GM18867 (cell line): Measurements from ENCODE around the gene TRPM5.

ENCODE experiments used
- ATAC-seq: cut with Tn5 transposase; IDR thresholded peaks from one replicate; pipeline ENCODE4 v1.9.1; 2021; ENCODE audit warnings: mild to moderate bottlenecking, moderate library complexity; ENCODE audit not compliant: unreplicated experiment

The TRPM5 gene

DNA sequence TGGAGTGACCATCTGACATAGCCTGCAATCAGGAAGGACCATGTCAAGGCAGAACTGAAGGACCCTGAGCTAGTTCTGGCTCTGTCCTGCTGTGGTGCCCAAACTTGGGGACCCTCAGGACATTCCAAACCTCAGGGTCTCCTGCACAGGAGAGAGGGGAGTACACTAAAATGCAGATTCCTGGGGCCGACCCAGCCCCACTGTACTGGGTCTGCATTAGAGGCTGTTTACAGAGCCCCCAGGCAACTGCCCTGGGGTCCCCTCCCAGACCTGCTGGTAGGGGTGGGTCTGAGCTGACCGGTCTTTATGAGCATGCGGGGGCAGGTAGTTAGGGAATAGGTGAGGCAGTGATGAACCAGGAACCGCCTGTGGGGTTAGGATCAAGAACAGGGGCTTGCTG lies 6.8 kb downstream of the TRPM5 start:
- ATAC-seq: no peak

DNA sequence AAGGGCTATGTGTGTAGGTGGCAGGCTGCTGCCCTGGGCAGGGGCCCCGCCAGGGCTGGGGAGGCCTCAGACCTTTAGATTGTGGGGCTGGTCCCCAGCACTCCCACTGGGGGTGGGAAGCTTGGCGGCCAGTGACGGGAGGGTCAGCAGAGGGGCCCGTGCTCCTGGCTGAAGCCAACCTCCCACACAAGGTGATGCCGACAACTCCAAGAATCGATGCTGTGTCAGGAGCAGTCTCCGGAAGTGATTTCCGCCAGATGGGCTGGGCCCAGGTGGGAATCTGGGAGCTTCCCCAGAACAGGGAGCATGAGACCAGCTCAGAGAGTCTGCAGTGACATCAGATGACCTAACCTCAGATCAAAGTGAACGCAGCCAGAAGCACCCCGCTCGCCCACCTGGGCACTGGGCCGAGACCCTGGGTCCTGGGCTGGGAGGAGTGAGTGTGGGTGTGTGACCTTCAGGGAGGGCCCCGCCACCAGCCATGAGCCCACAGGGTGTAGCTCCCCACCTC lies 7.7 kb downstream of the TRPM5 start:
- no peak for ATAC-seq

DNA sequence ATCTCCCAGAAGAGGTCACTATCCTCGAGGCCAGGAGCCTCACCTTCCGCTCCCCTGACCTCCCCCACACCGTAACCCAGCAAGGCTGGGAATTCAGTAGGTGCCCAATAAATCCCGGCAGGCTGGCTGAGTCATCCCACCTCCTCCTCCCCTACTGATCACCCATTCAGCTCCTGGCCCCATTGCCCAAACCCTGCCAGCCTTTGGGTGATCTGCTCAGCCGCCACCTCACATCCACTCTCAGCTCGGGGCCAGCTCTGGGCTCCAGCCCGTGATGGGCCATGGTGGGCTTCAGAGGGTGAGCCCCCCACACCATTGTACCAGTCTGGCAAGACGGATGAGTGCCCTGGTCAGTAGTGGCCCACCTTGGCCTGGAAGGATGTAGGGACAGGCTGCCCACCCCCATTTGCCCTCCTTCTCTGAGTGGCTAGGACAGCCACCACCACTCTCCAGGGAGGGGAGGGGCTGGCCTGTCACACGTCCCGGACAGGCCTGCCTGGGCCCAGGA lies 8.2 kb downstream of the TRPM5 start:
- no peak for ATAC-seq

DNA sequence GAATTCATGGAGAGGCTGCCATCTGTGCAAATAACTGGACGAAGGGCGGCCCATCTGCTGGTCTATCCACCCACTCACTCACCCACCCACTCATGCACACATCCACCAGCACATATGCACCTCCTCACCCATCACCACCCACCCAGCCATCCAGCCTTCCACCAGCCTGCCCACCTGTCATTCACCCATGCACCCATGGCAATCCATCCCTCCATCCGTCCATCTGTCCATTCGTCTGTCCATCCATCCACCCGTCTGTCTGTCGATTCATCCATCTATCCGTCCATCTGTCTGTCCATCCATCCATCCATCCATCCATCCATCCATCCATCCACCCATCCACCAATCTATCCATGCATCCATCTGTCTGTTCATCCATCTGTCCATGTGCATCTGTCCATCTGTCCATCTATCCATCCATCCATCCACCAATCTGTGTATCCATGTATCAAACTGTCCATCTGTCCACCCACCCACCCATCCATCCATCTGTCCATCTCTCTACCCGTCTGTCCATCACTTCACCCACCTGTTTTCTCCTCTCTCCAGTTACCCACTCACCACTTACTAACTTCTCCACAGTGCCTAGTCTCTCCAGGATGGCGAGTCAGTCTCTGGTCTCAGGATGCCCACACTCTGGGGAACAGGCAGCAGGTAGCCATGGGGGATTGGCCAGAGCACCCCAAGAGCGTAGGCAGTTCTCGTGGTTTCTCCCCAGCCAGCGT lies 8.9 kb downstream of the TRPM5 start:
- ATAC-seq: no peak

DNA sequence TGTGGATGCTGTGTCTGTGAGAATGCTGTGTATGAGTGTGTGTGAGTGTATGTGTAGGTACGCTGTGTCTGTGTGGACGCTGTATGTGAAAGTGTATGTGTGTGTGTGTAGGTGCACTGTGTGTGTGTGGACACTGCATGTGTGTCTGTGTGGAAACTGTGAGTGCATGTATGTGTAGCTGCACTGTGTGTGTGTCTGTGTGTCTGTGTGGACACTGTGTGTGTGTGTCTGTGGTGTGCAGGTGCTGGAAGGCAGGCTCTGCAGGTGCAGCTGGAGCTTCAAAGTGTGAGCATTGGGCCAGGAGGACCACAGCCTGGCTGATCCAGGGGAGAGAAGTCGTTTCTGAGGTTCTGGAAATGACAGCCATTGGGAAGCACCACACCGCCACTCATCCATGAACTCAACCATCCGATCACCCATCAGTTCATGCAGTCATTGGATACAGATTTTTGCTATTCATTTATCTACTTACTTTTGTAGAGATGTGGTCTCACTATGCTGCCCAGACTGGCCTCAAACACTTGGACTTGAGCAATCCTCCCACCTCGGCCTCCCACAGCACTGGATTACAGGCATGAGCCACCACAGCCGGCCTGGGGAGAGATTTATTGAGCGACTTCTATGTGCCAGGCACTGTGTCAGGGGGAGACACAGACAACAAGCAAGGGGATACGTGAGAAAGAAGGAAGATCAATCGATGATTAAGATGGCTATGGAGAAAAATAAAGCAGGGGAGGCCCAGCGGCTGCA lies 9.6 kb downstream of the TRPM5 start:
- ATAC-seq: no peak

DNA sequence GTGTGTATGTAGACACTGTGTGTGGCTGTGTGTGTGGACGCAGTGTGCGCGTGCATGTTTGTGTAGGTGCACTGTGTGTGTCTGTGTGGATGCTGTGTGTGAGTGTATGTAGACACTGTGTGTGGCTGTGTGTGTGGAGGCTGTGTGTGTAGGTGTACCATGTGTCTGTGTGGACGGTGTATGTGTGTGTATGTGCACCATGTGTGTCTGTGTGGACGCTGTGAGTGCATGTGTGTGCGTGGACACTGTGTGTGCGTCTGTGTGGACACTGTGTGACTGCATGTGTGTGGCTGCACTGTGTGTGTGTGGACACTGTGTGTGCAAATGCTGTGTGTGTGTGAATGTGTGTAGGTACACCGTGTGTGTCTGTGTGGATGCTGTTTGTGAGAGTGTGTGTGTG lies 10.3 kb downstream of the TRPM5 start:
- ATAC-seq: no peak

DNA sequence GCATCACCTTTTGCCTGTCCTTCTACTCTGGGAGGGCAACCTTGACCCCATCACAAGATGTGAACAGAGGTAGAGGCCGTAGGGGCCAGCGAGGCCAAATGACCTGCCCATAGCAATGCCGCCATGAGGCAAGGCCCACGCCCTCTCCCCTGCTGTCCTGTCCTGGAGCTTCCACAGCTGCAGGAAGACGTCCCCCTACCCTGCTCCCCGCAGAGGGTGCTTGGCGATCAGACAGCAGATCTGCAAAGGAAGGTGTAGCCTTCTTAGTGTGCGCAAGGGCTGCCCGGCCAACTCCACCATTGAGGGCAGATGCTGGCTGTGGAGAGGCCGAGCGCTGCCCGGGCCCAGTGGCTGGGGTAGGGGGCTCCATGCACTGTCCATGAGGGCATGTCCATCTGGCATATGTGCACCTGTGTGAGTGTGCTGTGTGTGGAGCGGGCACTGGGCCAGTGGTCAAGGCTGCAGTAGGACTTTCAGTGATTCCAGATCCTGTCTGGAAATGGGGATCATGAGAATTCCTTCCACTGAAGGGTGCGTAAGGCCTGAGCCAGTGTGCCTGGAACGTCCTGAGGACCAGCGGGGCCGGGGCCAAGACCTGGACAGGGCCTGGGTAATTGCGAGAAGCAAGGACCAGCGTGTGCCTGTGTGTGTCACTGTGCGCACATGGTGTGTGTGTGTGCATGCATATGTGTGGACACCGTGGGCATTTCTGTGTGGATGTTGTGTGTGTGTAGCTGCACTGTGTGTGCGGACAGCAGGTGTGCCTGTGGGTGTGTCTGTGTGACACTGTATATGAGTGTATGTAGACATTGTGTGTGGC lies 11.0 kb downstream of the TRPM5 start:
- ATAC-seq: no peak

DNA sequence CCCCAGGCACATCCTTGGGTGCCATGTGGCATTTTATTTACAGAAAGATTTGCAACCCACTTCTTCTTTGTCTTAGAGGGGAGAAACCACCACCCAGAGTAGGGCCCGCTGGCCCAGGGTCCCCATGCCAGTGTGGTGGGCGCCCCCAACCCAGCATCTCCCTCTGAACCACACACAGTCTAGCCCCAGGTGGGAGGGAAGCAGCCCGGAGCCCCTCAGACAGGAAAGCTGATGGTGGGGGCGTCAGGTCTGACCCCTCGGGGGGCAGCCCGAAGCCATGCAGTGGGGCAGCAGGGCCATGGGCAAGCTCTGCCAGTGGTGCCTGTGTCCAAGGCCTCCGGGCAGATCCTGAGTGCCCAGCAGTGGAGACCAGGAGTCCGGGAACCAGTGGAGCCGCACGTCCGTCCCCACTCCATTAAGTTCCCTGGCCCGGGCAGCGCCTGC lies 11.7 kb downstream of the TRPM5 start:
- ATAC-seq: no peak

DNA sequence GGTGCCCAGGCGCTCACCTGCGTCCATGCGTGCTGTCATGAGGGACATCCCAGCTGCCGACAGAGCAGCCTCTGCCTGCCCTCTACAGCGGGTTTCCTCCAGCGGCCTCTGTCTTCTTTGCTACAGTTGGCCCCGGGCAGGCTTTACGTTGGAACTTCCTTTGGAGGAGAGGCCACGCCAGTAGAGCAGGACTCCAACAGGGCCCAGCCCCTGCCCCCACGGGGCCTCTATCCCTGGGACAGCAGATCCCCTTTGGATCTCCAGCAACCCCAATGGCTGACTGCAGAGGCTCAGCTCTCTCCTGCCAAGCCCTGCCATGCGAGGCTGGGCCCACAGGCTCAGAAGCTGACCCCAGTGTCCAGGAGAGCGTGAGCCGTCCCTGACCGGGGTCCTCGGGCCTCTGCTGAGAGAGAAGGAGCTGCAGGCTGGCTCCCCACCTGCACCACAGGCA lies 12.1 kb downstream of the TRPM5 start:
- ATAC-seq: no peak

DNA sequence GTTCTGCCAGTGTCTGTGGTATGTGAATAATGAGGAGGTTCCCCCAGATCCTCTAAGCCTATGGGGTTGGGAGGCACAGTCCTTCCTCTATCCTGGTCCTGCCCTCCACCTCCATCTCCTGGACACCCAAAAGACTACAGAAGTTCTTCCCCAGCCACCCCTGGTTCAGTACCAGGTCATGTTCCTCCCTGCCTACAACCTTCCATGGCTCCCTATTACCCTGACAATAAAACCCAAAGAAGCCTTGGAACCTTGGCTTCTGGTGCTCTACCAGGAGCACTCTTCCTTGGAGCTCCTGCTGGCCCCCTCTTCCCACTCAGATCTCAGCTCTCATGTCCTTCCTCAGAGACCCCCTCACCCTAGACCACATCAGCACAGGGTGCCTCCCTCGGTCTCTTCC lies 12.9 kb downstream of the TRPM5 start:
- no peak for ATAC-seq

DNA sequence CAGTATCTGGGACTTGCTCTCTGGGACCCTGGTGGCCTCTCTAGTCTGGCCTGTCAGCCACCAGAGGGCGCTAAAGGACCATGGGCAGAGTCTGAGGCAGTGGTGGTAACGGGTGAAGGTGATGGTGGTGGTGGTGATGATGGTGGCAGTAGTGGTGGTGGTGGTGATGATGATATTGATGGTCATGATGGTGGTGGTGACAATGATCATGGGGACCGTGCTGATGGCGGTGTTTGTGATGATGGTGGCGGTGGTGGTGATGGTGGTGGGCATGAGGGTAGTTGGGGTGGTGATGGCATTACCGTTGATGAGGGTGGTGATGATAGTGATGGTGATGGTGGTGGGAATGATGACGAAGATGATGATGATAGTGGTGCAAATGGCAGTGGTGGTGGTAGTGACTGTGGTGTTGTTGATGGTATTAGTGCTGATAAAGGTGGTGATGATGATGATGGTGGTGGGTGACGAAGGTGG lies 16.0 kb downstream of the TRPM5 start:
- no peak for ATAC-seq

DNA sequence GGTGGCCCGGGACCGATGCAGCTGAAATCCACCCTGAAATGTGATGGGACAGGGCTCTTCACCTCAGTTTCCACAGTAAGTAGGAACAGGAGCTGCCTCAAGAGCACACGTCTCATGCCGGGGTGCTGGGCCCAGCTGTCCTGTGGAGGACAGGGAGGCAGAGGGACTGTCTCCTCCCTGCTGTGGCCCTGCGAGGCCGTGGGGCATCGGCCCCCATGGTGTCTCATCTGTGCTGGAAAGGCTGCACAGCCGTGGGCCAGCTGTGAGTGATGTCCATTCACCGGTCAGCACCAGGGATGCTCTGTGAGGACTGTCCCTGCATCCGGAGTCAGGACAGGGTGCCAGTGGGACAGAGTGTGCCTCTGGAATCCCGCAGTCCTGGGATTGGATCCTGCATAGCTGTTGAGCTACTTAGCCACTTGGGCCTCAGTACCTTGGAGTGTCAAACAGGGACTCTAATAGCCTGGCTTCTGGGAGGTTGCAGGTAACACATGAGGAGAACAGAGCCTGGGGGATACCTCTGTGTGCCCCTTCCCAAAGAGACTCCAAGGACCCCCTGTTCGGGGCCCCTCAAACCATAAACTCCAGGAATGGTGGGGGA lies 16.5 kb downstream of the TRPM5 start:
- no peak for ATAC-seq

DNA sequence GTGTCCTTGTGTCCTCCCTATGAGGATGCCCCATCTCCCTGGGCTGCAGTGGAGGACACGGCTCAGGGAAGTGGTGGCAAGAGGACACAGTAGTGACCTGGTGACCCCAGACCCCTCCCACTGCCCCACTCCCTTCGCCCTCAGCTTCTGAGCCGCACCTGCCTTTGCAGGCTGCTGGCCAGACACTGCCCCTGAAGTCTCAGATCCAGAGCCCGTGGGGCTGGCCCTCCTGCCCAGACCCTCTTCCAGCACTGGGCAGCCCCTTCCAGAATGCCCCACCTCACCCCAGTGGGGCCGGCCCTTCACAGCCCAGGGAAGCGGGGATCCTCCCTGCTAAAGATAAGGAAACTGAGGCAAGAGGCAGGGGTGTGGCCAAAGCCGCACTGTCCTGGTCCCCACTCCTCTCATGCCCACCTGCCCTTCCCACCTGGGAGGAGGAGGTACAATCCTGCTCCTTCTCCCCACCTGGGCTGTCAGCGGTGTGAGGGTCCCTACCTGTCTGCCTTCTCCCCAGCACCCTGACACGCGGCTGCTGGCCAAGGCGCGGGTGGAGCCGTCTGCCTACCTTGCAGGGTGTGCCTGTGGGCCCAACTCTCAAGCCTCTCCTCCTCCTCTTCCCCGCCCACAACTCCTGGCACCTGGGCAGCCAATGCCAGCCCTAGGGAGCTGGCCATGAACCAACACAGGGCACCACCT lies 17.3 kb downstream of the TRPM5 start:
- no peak for ATAC-seq

DNA sequence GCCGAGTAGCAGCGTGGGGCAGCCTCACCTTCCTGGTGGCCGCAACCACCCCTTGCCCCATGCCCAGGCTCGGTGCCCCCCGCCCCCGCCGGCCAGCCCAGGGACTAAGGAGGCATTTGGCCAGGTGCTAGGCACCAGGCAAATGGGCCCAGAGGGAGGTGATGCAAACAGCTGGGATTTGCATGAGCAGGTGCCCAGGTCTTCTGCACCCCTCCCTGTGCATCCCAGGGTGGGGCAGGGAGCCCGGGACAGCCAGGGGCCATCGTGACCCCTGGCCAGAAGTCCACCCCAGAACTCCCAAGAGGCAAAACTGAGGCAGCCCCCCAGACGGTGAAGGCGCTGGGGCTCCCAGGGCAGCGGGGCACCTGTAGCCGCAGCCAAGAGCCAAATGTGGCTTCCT lies 18.1 kb downstream of the TRPM5 start:
- ATAC-seq: no peak

DNA sequence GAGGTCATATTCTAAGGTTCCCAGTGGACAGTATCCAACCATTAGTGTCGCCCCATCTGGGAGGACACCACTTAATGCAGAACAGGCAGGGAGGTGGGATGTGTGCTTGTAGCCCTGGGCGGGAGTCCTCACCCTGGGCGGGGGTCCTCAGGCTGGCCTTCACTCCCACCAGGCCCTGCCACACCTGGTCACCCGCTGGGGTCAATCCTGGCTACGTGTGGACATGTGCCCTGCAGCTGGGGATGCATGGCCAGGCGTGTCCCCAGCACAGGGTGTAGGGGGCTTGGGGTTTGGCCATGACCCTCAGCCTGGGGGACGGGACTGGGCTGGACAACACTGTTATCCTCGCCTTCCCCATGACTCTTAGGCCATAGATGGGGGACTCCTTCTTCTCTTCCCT lies 18.8 kb downstream of the TRPM5 start:
- no peak for ATAC-seq

DNA sequence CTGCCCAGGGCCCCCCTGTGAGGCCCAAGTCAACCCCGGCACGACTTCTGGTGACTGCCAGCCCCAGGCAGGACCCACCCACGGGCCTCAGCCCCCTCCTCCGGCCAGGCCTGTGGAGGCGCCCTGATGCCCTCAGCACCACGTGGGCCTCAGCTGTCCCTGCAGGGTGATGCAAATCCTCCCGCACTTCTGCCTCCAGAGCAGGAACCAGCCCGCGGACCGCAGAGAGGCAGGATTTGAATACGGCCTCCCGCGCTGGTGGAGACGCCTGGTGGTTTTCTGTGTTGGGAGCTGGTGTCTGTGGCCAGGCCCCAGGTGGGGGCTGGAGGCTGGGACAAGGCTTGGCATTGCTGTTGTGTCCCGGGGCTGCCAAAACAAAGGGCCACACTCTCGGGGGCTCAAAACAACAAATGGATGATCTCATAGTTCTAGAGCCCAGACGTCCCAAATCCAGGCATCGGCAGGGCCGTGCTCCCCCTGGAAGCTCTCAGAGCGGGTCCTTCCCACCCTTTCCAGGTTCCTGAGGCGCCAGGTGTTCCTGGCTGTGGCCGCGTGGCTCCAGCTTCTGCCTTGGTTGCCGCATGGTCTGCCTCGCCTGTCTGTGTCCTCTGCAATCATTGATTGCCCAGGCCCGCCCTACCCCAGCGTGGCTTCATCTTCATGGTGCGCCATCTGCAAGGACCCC lies 19.4 kb downstream of the TRPM5 start:
- no peak for ATAC-seq

DNA sequence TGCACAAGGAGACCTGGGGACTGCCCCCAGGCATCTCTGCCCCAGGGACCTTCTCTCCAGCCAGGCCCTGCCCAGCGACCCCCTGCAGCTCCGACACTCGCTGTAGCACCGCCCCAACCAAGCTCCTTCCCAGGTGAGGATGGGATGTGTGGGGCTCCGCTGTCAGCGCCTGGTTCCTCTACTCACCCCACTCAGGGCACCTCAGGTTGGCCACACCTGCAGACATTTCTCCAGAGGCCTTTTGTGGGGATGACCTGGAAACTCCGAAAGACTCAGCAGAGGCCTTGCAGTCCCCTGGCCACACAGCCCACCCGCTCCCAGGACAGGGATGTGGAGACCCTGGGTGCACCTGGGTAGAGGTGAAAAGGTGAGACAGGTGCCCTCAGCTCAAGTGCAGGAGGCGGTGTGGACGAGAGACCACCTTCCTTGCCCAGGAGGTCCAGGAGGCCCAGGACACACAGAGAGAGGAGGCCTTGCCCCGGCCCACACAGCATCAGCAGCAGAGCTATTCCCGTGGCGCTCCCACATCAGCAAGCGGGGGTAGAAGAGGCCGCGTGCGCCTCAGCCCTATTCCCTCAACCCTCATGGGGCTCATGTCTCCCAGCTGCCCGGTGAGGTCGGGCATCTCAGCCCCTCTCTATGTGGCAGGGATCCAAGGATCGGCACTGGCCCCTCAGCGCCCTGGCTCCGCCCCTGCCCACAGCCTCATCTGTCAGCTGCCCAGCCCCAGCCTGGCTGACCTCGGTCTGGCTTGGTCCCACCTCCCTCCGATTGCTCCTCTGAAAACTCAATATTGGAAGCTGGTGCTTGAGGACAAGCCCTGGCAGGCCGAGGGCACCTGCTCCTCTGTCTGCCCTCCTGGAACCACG lies 20.9 kb downstream of the TRPM5 start:
- ATAC-seq: no peak

DNA sequence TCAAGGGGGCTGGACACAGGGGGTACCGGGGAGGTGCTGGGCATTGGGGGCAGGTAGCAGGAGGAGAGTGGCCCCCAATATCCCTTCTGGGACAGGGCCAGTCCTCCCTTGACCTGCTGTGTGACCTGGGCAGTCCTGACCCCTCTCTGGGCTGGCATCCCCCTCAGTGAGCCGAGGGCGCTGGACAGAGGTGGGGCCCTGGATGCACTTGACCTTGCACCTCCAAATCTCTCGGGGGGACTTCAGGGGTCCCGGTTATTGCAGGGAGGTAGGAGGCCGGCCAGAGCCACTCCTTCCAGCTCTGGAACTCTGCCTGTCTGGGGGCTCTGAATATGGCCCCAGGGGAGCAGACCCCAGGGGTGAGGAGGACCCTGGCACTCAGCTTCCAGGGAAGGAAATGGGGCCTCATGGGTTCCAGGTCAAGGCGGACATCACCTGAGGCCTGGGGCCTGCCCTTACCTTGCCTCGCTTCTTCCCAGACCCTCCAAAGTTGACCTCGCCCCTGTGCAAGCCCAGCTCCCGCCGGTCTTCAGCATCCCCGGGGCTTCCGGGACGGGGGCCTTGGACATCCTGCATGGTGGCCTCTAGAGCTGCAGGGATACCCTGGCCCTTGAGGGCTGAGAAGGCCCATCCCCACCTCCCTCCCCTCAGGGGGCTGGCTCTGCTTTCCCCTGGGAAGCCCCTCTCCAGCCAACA lies 21.7 kb downstream of the TRPM5 start:
- ATAC-seq: no peak
